ENCODE measurements around the gene ADAMTS6. TPM values are rescaled to one million over a fixed set of nuclear protein-coding genes. Genes with fewer than 3 reads are reported as not detected.

ADAMTS6 gene
- total and polyA plus RNA-seq, 2 of the 13 experiments (the other 11 are each of a cell fraction or from before 2014, with no cell fraction given) = 3.1 to 8.2 TPM

DNA sequence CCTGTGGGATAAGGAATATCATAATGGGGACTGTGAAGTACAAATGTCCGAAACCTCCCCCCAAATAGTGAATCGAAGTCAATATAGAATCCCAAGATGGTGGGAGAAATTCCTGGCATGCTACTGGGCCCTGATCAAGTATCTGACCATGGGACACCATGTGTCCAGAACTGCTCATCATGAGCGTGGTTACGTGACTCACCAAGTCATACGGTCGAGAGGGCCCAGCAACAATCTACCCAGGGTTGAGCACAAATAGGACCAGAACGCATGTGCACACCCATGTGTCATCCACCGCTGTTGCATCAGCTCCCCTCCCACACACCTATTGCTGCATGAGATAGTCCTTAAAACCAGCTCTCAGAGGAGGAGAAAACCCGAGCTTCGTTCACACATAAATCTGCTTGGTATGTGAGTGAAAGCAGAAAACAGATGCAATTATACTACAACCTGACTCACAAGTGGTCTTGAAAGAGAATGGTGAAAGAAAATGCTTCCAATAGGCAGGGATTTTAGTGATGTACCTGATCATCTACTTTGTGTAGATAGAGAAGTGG, 359.8 kb downstream of the ADAMTS6 start:
- WGBS (ENCODE audit: low lambda C conversion rate) = 13% methylated on average over 9 of the region's 10 CpGs
- no peak for DNase-seq (ENCODE audit: low spot score)
- Histone ChIP-seq H3K27me3 (ENCODE audit: control insufficient read depth in 1 of 2, insufficient read depth in 2 of 2, low read length in 2 of 2) (peaks cover 2 to 12% of the 10 kb centered on the region in 2 experiments; a peak in 2 of 5 replicates), H2AFZ (ENCODE audit: low read length) (no peak overlapping the region), H4K20me1 (ENCODE audit: insufficient read depth, low read length) (no peaks in the 10 kb centered on the region), H3K9ac (ENCODE audit: insufficient read depth, low read depth, low read length) (no peak overlapping the region), H3K4me2 (ENCODE audit: low read depth, low read length) (no peak overlapping the region), H3K27ac (ENCODE audit: extremely low read length, insufficient read depth, low read length) (no peak overlapping the region), H3K79me2 (ENCODE audit: insufficient read depth, low read length) (no peaks in the 10 kb centered on the region), H3K9me3 (ENCODE audit: low read length) (peaks cover 13% of the 10 kb centered on the region), H3K4me1 (ENCODE audit: insufficient read depth, low read length) (peaks cover 10% of the 10 kb centered on the region), H3K36me3 (replicated peaks in 1 of 2; ENCODE audit: control insufficient read depth in 1 of 2, insufficient read depth in 2 of 2, low read length in 2 of 2) (no peaks in the 10 kb centered on the region), H3K4me3 (replicated peaks in 1 of 3; ENCODE audit: insufficient read depth in 1 of 3, low read depth in 2 of 3, low read length in 3 of 3) (no peak overlapping the region)
- POLR2A ChIA-PET = no interaction called here
- intact Hi-C loops (cut with micrococcal nuclease; ENCODE audit: unreplicated experiment) = no loop called here
- CTCF ChIA-PET (ENCODE audit: low intra/inter-chr PET ratio, low total read pairs) = no interaction called here
- ATAC-seq = no peak
- BruUV-seq (replicated peaks) = no TSS peak
- FAIRE-seq = no peak
- in situ Hi-C loops (cut with HindIII; ENCODE audit: extremely low pct_ligation_motif_present, low pct_unique_long_range_greater_than_20kb) = no loop called here
- TF ChIP-seq, protein P1, sequence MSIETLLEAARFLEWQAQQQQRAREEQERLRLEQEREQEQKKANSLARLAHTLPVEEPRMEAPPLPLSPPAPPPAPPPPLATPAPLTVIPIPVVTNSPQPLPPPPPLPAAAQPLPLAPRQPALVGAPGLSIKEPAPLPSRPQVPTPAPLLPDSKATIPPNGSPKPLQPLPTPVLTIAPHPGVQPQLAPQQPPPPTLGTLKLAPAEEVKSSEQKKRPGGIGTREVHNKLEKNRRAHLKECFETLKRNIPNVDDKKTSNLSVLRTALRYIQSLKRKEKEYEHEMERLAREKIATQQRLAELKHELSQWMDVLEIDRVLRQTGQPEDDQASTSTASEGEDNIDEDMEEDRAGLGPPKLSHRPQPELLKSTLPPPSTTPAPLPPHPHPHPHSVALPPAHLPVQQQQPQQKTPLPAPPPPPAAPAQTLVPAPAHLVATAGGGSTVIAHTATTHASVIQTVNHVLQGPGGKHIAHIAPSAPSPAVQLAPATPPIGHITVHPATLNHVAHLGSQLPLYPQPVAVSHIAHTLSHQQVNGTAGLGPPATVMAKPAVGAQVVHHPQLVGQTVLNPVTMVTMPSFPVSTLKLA (IDR thresholded peaks at IDR 0.05) = peak; percentile 21; the same call in 1 of the 2 replicates
- TF ChIP-seq ZNF34 (CRISPR knock-in tag; IDR thresholded peaks at IDR 0.05; ENCODE audit: borderline replicate concordance) = no peak
- no peak for TF ChIP-seq ZNF607 (CRISPR knock-in tag; IDR thresholded peaks at IDR 0.05; ENCODE audit: borderline replicate concordance)
- TF ChIP-seq, protein P2, sequence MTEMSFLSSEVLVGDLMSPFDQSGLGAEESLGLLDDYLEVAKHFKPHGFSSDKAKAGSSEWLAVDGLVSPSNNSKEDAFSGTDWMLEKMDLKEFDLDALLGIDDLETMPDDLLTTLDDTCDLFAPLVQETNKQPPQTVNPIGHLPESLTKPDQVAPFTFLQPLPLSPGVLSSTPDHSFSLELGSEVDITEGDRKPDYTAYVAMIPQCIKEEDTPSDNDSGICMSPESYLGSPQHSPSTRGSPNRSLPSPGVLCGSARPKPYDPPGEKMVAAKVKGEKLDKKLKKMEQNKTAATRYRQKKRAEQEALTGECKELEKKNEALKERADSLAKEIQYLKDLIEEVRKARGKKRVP (CRISPR knock-in tag; IDR thresholded peaks at IDR 0.05) = peak in 1 of 2 experiments; percentile 76; a peak in 2 of 4 replicates
- TF ChIP-seq, protein P3, sequence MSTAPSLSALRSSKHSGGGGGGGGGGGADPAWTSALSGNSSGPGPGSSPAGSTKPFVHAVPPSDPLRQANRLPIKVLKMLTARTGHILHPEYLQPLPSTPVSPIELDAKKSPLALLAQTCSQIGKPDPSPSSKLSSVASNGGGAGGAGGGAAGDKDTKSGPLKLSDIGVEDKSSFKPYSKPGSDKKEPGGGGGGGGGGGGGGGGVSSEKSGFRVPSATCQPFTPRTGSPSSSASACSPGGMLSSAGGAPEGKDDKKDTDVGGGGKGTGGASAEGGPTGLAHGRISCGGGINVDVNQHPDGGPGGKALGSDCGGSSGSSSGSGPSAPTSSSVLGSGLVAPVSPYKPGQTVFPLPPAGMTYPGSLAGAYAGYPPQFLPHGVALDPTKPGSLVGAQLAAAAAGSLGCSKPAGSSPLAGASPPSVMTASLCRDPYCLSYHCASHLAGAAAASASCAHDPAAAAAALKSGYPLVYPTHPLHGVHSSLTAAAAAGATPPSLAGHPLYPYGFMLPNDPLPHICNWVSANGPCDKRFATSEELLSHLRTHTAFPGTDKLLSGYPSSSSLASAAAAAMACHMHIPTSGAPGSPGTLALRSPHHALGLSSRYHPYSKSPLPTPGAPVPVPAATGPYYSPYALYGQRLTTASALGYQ (CRISPR knock-in tag; IDR thresholded peaks at IDR 0.05) = no peak
- no peak for TF ChIP-seq ZNF20 (CRISPR knock-in tag; IDR thresholded peaks at IDR 0.05)
